ENCODE data around the gene ANKRD44. TPM values are rescaled to one million over a fixed set of nuclear protein-coding genes. Genes with fewer than 3 reads are reported as not detected.

The ANKRD44 gene
- total RNA-seq, 1 experiment from 2014 or later = 0.68 TPM

- no peak for TF ChIP-seq ZNF532 (CRISPR knock-in tag; IDR thresholded peaks at IDR 0.05; ENCODE audit: borderline replicate concordance)
- TF ChIP-seq NR1H2 (CRISPR knock-in tag; IDR thresholded peaks at IDR 0.05) = no peak
- no peak for TF ChIP-seq RORB (CRISPR knock-in tag; IDR thresholded peaks at IDR 0.05)
- TF ChIP-seq ZNF219 (CRISPR knock-in tag; IDR thresholded peaks at IDR 0.05; ENCODE audit: borderline replicate concordance) = no peak
- no peak for TF ChIP-seq ATF3 (CRISPR knock-in tag; conservative IDR thresholded peaks at IDR 0.05)
Measured at GRCh38 chr2:197059477-197059876, 251.1 kb downstream of the ANKRD44 start (continued).

GRCh38 chr2:197058777-197059300, 251.7 kb downstream of the ANKRD44 start:
- no peak for DNase-seq (ENCODE audit: low spot score)
- ATAC-seq = no peak
- Mint-ChIP-seq H3K4me1 (no peaks in the 10 kb centered on the region), H3K9me3 (peaks cover 49% of the 10 kb centered on the region), H3K36me3 (peaks cover 23% of the 10 kb centered on the region), H3K27me3 (ENCODE audit: low read depth) (peaks cover 14% of the 10 kb centered on the region; the same call in 1 of the 2 replicates), H3K4me3 (no peak overlapping the region), H3K27ac (no peak overlapping the region)
- no peak for TF ChIP-seq E2F4 (CRISPR knock-in tag; IDR thresholded peaks at IDR 0.05; ENCODE audit: borderline replicate concordance, low read depth)
- TF ChIP-seq NR3C1 (CRISPR knock-in tag; conservative IDR thresholded peaks at IDR 0.05; ENCODE audit: low read depth) = no peak
- TF ChIP-seq E2F5 (CRISPR knock-in tag; IDR thresholded peaks at IDR 0.05) = no peak
- CTCF ChIA-PET = interaction anchor here (0.9 kb wide), 1 partner anchor 110 kb away, joined by 3 read pairs; no protein-coding TSS in a partner anchor
- POLR2A ChIA-PET = no interaction called here

GRCh38 chr2:197057959-197058358, 252.6 kb downstream of the ANKRD44 start:
- POLR2A ChIA-PET = no interaction called here
- DNase-seq (ENCODE audit: low spot score) = no peak
- Mint-ChIP-seq H3K4me1 (no peaks in the 10 kb centered on the region), H3K27ac (no peak overlapping the region), H3K36me3 (peaks cover 23% of the 10 kb centered on the region), H3K9me3 (peaks cover 43% of the 10 kb centered on the region), H3K27me3 (ENCODE audit: low read depth) (peaks cover 8% of the 10 kb centered on the region; the same call in 1 of the 2 replicates), H3K4me3 (no peak overlapping the region)
- CTCF ChIA-PET = interaction anchor here (0.9 kb wide), 1 partner anchor 111 kb away, joined by 3 read pairs; no protein-coding TSS in a partner anchor
- ATAC-seq = no peak
- TF ChIP-seq CTCF (IDR thresholded peaks at IDR 0.05) (no peak), MYBL2 (CRISPR knock-in tag; IDR thresholded peaks at IDR 0.05) (no peak), CDX4 (CRISPR knock-in tag; IDR thresholded peaks at IDR 0.05; ENCODE audit: borderline replicate concordance) (no peak), SP1 (CRISPR knock-in tag; conservative IDR thresholded peaks at IDR 0.05) (no peak), E2F1 (CRISPR knock-in tag; IDR thresholded peaks at IDR 0.05) (no peak), KAT7 (CRISPR knock-in tag; IDR thresholded peaks at IDR 0.05; ENCODE audit: borderline replicate concordance) (no peak), NFATC4 (CRISPR knock-in tag; IDR thresholded peaks at IDR 0.05) (no peak), RORB (CRISPR knock-in tag; IDR thresholded peaks at IDR 0.05) (no peak), JAZF1 (CRISPR knock-in tag; IDR thresholded peaks at IDR 0.05) (no peak), ELF4 (CRISPR knock-in tag; IDR thresholded peaks at IDR 0.05; ENCODE audit: low read depth) (no peak), ZNF512 (CRISPR knock-in tag; IDR thresholded peaks at IDR 0.05; ENCODE audit: borderline replicate concordance) (no peak), ETV6 (CRISPR knock-in tag; IDR thresholded peaks at IDR 0.05) (no peak)
